Astrocyte (in vitro differentiated cells and primary cell): ENCODE results near the gene CSNK2A1. TPM values are rescaled to one million over a fixed set of nuclear protein-coding genes. Genes with fewer than 3 reads are reported as not detected.

Experiments
- DNase-seq: peaks from one replicate; pipeline ENCODE4 v3.0.0-alpha.2; 2010; ENCODE audit warnings: low read depth
- FAIRE-seq: peaks from 2 replicates; lab custom pipeline; 2011; peaks lifted over from hg19 to GRCh38; lab: Jason Lieb, UNC
- H2AFZ ChIP-seq: 2 replicates; pipeline ENCODE4 v1.6.0; 2012; ENCODE audit warnings: low read depth, low read length, inconsistent platforms
- H3K27ac ChIP-seq: 2 replicates; pipeline ENCODE4 v1.5.1; 2011; ENCODE audit warnings: low read depth, low read length, inconsistent platforms
- H3K27me3 ChIP-seq: 2 replicates; pipeline ENCODE4 v1.6.0; 2011; ENCODE audit warnings: low read length, inconsistent platforms; ENCODE audit not compliant: insufficient read depth
- H3K36me3 ChIP-seq: 2 replicates; pipeline ENCODE4 v1.5.1; 2011; ENCODE audit warnings: low read length, inconsistent platforms; ENCODE audit not compliant: insufficient read depth
- H3K4me1 ChIP-seq: 2 replicates; pipeline ENCODE4 v1.5.1; 2011; ENCODE audit warnings: low read length, inconsistent platforms; ENCODE audit not compliant: insufficient read depth
- H3K4me2 ChIP-seq: 2 replicates; pipeline ENCODE4 v1.6.0; 2012; ENCODE audit warnings: low read length, inconsistent platforms
- H3K4me3 ChIP-seq: 2 replicates; pipeline ENCODE4 v1.5.1; 2011; ENCODE audit warnings: low read depth, mild to moderate bottlenecking, low read length, inconsistent platforms; ENCODE audit not compliant: insufficient read depth
- H3K79me2 ChIP-seq: 2 replicates; pipeline ENCODE4 v1.6.0; 2012; ENCODE audit warnings: mild to moderate bottlenecking, low read length, inconsistent platforms; ENCODE audit not compliant: insufficient read depth
- H3K9ac ChIP-seq: 2 replicates; pipeline ENCODE4 v1.6.0; 2012; ENCODE audit warnings: mild to moderate bottlenecking, low read length, inconsistent platforms
- H3K9me3 ChIP-seq: 2 replicates; pipeline ENCODE4 v1.5.1; 2012; ENCODE audit warnings: low read depth, mild to moderate bottlenecking, low read length, inconsistent platforms; ENCODE audit not compliant: insufficient read depth
- H4K20me1 ChIP-seq: 2 replicates; pipeline ENCODE4 v1.6.0; 2012; ENCODE audit warnings: low read length, inconsistent platforms; ENCODE audit not compliant: insufficient read depth
- H3K27ac Mint-ChIP-seq: one replicate; pipeline ENCODE4 v1.8.0; 2021; ENCODE audit warnings: mild to moderate bottlenecking, mixed read lengths; ENCODE audit not compliant: unreplicated experiment
- H3K27me3 Mint-ChIP-seq: one replicate; pipeline ENCODE4 v1.8.0; 2021; ENCODE audit warnings: low read depth, mixed read lengths; ENCODE audit not compliant: unreplicated experiment
- H3K36me3 Mint-ChIP-seq: one replicate; pipeline ENCODE4 v1.8.0; 2021; ENCODE audit warnings: low read depth, mixed read lengths; ENCODE audit not compliant: unreplicated experiment
- H3K4me1 Mint-ChIP-seq: one replicate; pipeline ENCODE4 v1.8.0; 2021; ENCODE audit warnings: low read depth, mixed read lengths; ENCODE audit not compliant: unreplicated experiment
- H3K4me3 Mint-ChIP-seq: one replicate; pipeline ENCODE4 v1.8.0; 2021; ENCODE audit warnings: mild to moderate bottlenecking, moderate library complexity, mixed read lengths; ENCODE audit not compliant: unreplicated experiment
- H3K9me3 Mint-ChIP-seq: one replicate; pipeline ENCODE4 v1.8.0; 2021; ENCODE audit warnings: mild to moderate bottlenecking, mixed read lengths; ENCODE audit not compliant: unreplicated experiment
- CTCF ChIP-seq: IDR thresholded peaks from 2 replicates; pipeline ENCODE4 v1.5.1; 2011; ENCODE audit warnings: low read depth, mild to moderate bottlenecking, inconsistent platforms, low read length, moderate library complexity; ENCODE audit not compliant: insufficient read depth
- EZH2 ChIP-seq: IDR thresholded peaks from 2 replicates; pipeline ENCODE4 v1.6.1; 2012; ENCODE audit warnings: mild to moderate bottlenecking, low read length, inconsistent platforms; ENCODE audit not compliant: insufficient read depth
- total RNA-seq: library from RNA; stranded (reverse); gene quantifications from 2 replicates; pipeline ENCODE4 v1.2.1, GENCODE V29; 2021

CSNK2A1 gene
- total RNA-seq, 1 donor from 2014 or later, result 226 TPM

GRCh38 chr20:568097-568652, 24.6 kb upstream of the CSNK2A1 start:
- Histone ChIP-seq H2AFZ (no peak overlapping the region), H3K27me3 (peaks cover 8% of the 10 kb centered on the region), H3K4me1 (no peaks in the 10 kb centered on the region), H4K20me1 (no peaks in the 10 kb centered on the region), H3K9me3 (no peaks in the 10 kb centered on the region), H3K27ac (no peak overlapping the region), H3K4me2 (no peak overlapping the region), H3K79me2 (no peaks in the 10 kb centered on the region), H3K36me3 (no peaks in the 10 kb centered on the region), H3K9ac (no peak overlapping the region), H3K4me3 (no peak overlapping the region)
- Mint-ChIP-seq H3K27me3 (peaks cover 33% of the 10 kb centered on the region), H3K4me3 (no peak overlapping the region), H3K9me3 (peaks cover 1% of the 10 kb centered on the region), H3K4me1 (peaks cover 13% of the 10 kb centered on the region), H3K36me3 (no peaks in the 10 kb centered on the region), H3K27ac (no peak overlapping the region)
- FAIRE-seq (no peak), DNase-seq (no peak)
- TF ChIP-seq CTCF (no peak), EZH2 (no peak)

- TF ChIP-seq EZH2, result no peak
- no peak for TF ChIP-seq CTCF
- Histone ChIP-seq H3K36me3 (no peaks in the 10 kb centered on the region), H3K4me1 (no peaks in the 10 kb centered on the region), H3K27ac (no peak overlapping the region), H4K20me1 (peaks cover 3% of the 10 kb centered on the region), H2AFZ (no peak overlapping the region), H3K9ac (no peak overlapping the region), H3K79me2 (no peaks in the 10 kb centered on the region), H3K4me2 (no peak overlapping the region), H3K9me3 (no peaks in the 10 kb centered on the region), H3K27me3 (peaks cover 15% of the 10 kb centered on the region), H3K4me3 (no peak overlapping the region)
- H3K4me3 Mint-ChIP-seq, result no peak overlapping the region
- DNase-seq, result no peak
- FAIRE-seq, result no peak
- H3K27ac Mint-ChIP-seq, result no peak overlapping the region
- H3K36me3 Mint-ChIP-seq, result no peaks in the 10 kb centered on the region
- no peaks in the 10 kb centered on the region for H3K4me1 Mint-ChIP-seq
- peaks cover 1% of the 10 kb centered on the region for H3K9me3 Mint-ChIP-seq
- H3K27me3 Mint-ChIP-seq, result peaks cover 50% of the 10 kb centered on the region
Observed at GRCh38 chr20:564192-564591, 20.6 kb upstream of the CSNK2A1 start.

GRCh38 chr20:563187-563586, 19.6 kb upstream of the CSNK2A1 start:
- H4K20me1 ChIP-seq, result peaks cover 3% of the 10 kb centered on the region
- no peak overlapping the region for H3K4me3 ChIP-seq
- peaks cover 50% of the 10 kb centered on the region for H3K27me3 Mint-ChIP-seq
- no peaks in the 10 kb centered on the region for H3K36me3 Mint-ChIP-seq
- H3K4me1 Mint-ChIP-seq, result no peaks in the 10 kb centered on the region
- no peak overlapping the region for H3K27ac ChIP-seq
- TF ChIP-seq EZH2 (no peak), CTCF (no peak)
- H3K4me3 Mint-ChIP-seq, result no peak overlapping the region
- no peaks in the 10 kb centered on the region for H3K36me3 ChIP-seq
- H3K9ac ChIP-seq, result no peak overlapping the region
- H2AFZ ChIP-seq, result no peak overlapping the region
- H3K79me2 ChIP-seq, result no peaks in the 10 kb centered on the region
- H3K27me3 ChIP-seq, result peaks cover 15% of the 10 kb centered on the region
- H3K4me1 ChIP-seq, result no peaks in the 10 kb centered on the region
- peaks cover 1% of the 10 kb centered on the region for H3K9me3 Mint-ChIP-seq
- FAIRE-seq, result no peak
- no peak overlapping the region for H3K27ac Mint-ChIP-seq
- DNase-seq, result no peak
- no peak overlapping the region for H3K4me2 ChIP-seq
- no peaks in the 10 kb centered on the region for H3K9me3 ChIP-seq
